GM18526 (cell line): ENCODE results near the gene EFL1.

Experiments used
- POLR2A ChIP-seq: IDR thresholded peaks from 3 replicates; pipeline ENCODE4 v1.6.1; 2011; ENCODE audit not compliant: insufficient read length; ENCODE audit errors: extremely low read depth

Gene EFL1

GRCh38 chr15:82139823-82140268 lies 122.7 kb downstream of the EFL1 start:
- no peak for TF ChIP-seq POLR2A

DNA sequence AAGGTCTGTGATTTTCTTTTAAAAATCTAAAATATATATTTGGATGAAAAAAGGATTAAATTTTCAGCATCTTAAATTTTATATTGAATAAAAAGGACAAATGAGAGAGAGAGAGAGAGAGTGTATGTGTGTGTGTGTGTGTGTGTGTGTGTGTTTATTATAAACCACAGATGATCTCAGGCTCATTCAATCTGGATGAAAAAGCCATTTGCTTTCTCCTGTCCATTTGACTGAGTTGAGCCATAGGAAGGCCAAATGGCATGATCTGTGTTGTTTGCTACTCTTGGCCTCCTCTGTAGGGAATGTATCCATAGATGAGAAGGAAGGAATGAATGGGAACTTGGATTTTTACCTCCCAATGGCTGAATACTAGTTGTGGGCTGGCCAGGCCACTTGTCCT lies 124.2 kb downstream of the EFL1 start:
- no peak for TF ChIP-seq POLR2A

- no peak for TF ChIP-seq POLR2A
These were observed 125.3 kb downstream of the EFL1 start for GRCh38 chr15:82137261-82137660.

DNA sequence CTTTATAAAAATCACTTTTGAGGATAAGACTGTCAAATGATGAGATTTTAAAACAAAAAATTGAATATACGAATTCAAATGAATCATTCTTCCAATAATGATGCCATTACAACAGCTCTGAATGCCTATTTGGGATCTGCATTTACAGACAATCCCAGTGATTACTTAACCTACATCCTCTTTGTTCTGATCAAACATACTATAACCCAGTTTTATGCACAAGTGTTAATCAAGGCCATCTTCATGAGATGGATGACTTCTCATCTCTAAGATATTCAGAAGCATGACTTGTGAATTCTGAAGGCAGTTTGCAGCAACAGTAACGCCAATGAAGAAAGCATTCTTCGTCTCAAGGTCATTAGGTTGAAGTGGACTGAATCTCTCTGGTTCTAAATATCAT lies 126.4 kb downstream of the EFL1 start:
- no peak for TF ChIP-seq POLR2A

DNA sequence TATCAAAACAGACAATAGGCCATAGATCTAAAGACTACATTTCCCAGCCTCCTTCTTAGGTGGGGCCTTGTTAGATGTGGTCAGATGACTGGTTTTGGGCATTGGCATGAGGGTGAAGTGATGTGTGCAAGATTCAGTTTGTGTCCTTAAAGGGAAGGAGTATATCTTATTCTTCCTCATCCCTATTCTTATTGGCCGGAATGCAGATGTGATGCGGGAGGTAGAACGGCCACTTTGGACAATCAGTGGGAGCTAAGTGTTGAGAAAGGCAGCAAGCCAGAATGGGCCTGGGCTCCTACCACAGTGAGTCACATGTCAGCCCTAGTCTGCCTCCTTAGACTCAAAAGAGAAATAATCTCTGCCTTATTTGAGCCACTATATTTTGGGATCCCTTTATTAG lies 126.9 kb downstream of the EFL1 start:
- no peak for TF ChIP-seq POLR2A

GRCh38 chr15:82134461-82134860 lies 128.1 kb downstream of the EFL1 start:
- no peak for TF ChIP-seq POLR2A

DNA sequence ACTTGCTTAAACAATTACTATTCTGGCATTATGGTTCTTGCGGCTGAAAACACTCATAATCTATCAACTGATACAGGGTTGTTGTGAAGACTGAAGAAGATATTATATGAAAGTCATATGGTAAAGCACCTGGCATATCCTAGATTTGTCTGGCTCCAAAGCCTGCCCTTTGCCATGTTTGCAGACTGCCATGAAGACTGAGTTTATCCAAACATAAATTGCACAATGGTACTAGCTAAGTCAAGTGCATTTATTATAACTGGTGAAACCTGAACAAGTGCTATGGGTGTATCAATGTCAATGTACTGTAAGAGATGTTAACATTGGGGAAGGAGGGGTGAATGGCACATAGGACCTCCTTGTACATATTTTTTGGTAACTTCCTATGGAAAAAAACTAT lies 129.3 kb downstream of the EFL1 start:
- TF ChIP-seq POLR2A = no peak

- no peak for TF ChIP-seq POLR2A
These were observed 129.8 kb downstream of the EFL1 start for GRCh38 chr15:82132742-82133141.

GRCh38 chr15:82132096-82132495 lies 130.4 kb downstream of the EFL1 start:
- no peak for TF ChIP-seq POLR2A

DNA sequence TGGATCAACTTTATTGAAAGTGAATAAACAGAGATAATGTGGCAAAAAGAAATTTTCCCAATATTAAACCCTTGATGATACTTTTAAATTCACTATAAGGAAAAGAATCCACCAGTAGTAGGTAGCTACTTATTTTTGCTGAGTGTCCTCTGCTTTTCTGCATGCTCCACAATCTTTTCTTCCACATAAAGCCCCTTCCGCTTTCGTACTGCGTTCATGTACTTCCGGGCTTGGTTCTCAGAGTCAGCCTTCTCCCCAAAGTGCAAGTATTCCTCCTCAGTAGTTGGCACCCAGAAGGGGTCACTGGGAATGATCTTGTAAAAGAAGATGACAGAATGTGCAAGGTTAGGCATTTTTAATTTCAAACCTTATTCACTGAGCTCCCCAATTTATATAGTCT lies 132.3 kb downstream of the EFL1 start:
- no peak for TF ChIP-seq POLR2A

DNA sequence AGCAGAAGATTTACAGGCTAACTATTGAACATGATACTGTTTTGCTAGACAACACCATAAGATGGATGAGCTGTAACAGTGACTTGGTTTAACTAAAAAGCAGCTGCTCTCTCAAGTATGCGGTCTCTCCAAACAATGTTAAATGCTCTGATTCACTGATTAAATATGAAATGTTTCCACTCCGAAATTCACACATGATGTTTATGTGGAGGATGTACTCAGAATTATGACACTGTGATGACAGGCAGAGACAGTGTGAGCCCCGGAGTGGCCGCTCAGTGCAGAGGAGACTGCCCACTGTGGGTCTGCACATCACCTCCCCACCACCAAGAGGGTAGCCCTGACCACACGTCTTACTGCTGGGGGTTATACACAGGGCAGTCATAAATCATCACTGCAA lies 132.8 kb downstream of the EFL1 start:
- no peak for TF ChIP-seq POLR2A

DNA sequence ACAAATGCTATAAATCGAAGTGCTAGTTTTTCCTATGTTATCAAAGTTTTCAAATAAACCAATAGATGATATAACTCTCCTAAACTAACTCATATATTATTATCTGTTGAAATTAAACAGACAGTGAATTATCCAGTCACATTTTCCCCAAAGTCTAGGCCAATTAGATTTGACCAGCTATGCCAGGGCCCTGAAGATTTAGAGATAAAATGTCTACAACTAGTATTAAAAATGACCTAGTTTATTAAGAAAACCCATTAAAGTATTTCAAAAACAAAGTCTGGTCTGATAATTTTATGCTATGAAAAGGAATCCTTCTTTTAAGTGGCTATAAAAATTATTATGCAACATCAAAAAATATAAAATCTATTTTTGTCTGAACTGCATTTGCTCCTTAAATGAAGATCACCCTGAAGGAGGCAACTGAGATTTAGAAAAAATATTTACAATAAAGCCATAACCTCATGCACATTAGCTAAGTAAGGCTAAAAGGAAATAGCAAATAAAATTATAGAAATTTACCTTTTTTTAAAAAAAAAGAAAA lies 133.3 kb downstream of the EFL1 start:
- TF ChIP-seq POLR2A = no peak

DNA sequence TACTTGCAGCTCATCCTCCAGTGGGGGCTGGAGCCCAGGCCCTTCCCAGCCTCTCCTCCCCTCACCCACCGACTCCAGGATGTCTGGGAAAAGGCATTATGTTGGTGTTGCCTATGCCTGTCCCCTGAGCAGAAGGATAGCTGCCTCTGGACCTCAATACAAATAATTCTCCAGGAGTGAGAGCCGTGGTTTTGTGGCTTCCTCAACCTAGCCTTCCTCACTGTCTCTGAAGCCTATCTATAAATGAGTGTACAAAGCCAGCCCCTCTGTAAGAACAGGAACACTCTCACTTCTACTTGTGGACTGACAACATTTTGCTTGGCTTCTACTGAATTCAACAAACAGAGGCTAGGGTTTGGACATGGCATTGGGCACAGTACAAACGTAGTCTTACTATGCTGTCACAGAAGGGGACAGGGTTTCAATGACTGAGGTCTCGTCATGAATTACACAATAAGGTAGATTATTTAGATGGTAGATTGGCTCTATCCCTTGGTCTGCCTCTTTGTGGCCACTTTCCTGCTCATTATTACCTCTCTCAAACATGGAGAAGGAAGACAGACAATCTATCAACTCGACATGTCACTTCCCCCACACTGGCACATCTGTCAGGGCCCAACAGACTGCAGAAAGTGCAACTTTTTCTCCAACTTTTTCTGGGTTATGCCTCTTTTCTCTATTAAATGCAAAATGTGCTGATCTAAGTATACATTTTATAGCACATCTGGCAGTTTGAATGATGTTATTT lies 134.0 kb downstream of the EFL1 start:
- TF ChIP-seq POLR2A = no peak

- no peak for TF ChIP-seq POLR2A
These were observed 135.0 kb downstream of the EFL1 start for GRCh38 chr15:82127581-82127980.

GRCh38 chr15:82126346-82126745 lies 136.2 kb downstream of the EFL1 start:
- no peak for TF ChIP-seq POLR2A

DNA sequence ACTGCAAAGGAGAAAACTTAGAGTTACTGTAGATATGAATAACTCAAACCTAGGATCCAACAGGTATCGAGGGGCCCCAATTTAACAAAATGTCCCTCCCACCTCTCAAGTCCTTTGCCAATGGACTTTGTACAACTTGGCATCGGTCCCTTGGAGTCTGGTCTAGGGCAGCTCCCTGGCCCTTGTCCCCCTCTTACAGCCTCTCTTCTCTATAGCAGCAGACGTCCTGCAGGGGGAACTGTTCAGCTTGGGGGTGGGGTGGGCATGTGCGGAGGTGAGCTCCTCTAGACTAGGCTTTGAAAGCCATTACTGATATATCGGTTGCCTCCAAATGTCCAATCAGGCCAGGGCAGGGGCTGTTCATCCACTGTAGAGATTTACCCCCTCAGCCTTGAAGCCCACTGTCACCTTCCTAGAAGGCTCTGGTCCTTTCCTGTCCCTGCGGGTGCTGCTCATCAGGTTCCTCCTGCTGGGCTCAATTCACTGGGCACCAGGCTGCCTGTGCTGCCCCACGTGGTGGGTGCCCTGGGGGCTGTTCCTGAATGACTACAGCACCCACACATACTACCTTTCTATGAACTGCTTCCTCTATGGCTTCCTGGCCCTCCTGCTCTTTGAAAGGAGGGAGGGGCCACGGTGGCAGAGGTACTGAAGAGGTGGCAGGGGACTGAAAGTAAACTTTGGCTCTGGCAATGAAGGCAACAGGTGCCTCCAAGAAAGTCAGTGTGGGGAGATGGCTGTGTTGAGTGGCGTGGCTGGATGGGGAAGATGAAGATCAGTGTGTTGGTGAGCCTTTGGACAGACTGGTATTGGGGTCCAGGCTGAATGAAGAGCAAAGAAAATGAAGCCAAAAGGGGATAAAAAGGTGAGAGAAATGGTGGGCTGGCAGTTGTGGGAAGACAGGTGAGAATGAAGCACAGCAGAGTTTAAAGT lies 137.9 kb downstream of the EFL1 start:
- no peak for TF ChIP-seq POLR2A
